CD4-positive, alpha-beta T cell (primary cell): ENCODE measurements around the gene ARHGAP31. TPM values are rescaled to one million over a fixed set of nuclear protein-coding genes. Genes with fewer than 3 reads are reported as not detected.
A peak's percentile ranks its signal among the peaks of the same experiment; 100 is the strongest.

Source experiments
- ATAC-seq: fragments of 200-7000 bp; cut with Tn5 transposase; one replicate; pipeline ENCODE4 v1.10.0; 2022; ENCODE audit warnings: mild to moderate bottlenecking; ENCODE audit not compliant: poor library complexity
- CTCF ChIA-PET: fragments of 350-600 bp; sonication (Branson Sonifier 250); formaldehyde crosslinking; loops from one replicate; lab custom pipeline; 2021; ENCODE audit warnings: antibody characterized with exemption, inconsistent platforms; lab: Charles Lee
- POLR2A ChIA-PET: fragments of 350-600 bp; sonication (Branson Sonifier 250); formaldehyde crosslinking; loops from one replicate; lab custom pipeline; 2021; ENCODE audit warnings: antibody characterized with exemption, inconsistent platforms; lab: Charles Lee
- DNase-seq, 14 experiments: peaks; one replicate each; pipeline ENCODE4 v3.0.0-alpha.2; 2013 to 2020; ENCODE audit warnings: mixed read lengths in 2 of 14
- H3K27ac ChIP-seq, 2 donors: one replicate each; pipeline versions ENCODE4 v1.5.1 to v1.7.0; 2013; ENCODE audit warnings: low read length in 2 of 2, low read depth in 1 of 2, mild to moderate bottlenecking in 1 of 2
- H3K27me3 ChIP-seq, 2 experiments: 1 replicate in 1 of 2; 2 replicates in 1 of 2; pipeline versions ENCODE4 v1.6.1 to v1.7.0; 2013; ENCODE audit warnings: low read length in 2 of 2, control low read depth in 1 of 2, mild to moderate bottlenecking in 1 of 2, moderate library complexity in 1 of 2; ENCODE audit not compliant: insufficient read depth in 2 of 2, control insufficient read depth in 1 of 2
- H3K36me3 ChIP-seq: one replicate; pipeline ENCODE4 v1.6.1; 2013; ENCODE audit warnings: low read length, control low read depth; ENCODE audit not compliant: insufficient read depth
- H3K4me1 ChIP-seq: one replicate; pipeline ENCODE4 v1.6.1; 2013; ENCODE audit warnings: low read length, control low read depth; ENCODE audit not compliant: insufficient read depth
- H3K4me3 ChIP-seq: one replicate; pipeline ENCODE4 v1.5.1; 2013; ENCODE audit warnings: mild to moderate bottlenecking, low read length, moderate library complexity
- H3K9me3 ChIP-seq, 2 experiments: 1 replicate in 1 of 2; 2 replicates in 1 of 2; pipeline versions ENCODE4 v1.6.1 to v1.7.0; 2013; ENCODE audit warnings: low read length in 2 of 2, mild to moderate bottlenecking in 2 of 2, control low read depth in 1 of 2, moderate library complexity in 1 of 2; ENCODE audit not compliant: control insufficient read depth in 1 of 2, insufficient read depth in 1 of 2
- H3K27ac Mint-ChIP-seq: one replicate; pipeline ENCODE4 v1.8.0; 2020; ENCODE audit warnings: mixed read lengths
- H3K27me3 Mint-ChIP-seq: one replicate; pipeline ENCODE4 v1.8.0; 2021; ENCODE audit warnings: mixed read lengths
- H3K36me3 Mint-ChIP-seq: one replicate; pipeline ENCODE4 v1.8.0; 2021; ENCODE audit warnings: low read depth, mixed read lengths
- H3K4me1 Mint-ChIP-seq: one replicate; pipeline ENCODE4 v1.8.0; 2021; ENCODE audit warnings: low read depth, mixed read lengths
- H3K4me3 Mint-ChIP-seq: one replicate; pipeline ENCODE4 v1.8.0; 2020; ENCODE audit warnings: mild to moderate bottlenecking, mixed read lengths
- H3K9me3 Mint-ChIP-seq: one replicate; pipeline ENCODE4 v1.8.0; 2020; ENCODE audit warnings: mixed read lengths
- intact Hi-C, 2 experiments: fragments of 100-400 bp; cut with DNase I in 1 of 2; cut with micrococcal nuclease in 1 of 2; formaldehyde crosslinking; loops; one replicate each; pipeline versions ENCODE4 v1.15.1 to v1.9.0; 2023 to 2025; cut with DNase I, micrococcal nuclease
- total RNA-seq, 174 experiments: library from RNA in 2 of 174; stranded (reverse) in 2 of 174; gene quantifications; one replicate each; pipeline ENCODE4 v1.2.3 and lab custom pipeline; 2021 to 2026
- TF ChIP-seq, protein P1 (sequence below): fragments of 200-600 bp; IDR thresholded peaks from one replicate; pipeline ENCODE4 v1.8.0; 2022; ENCODE audit warnings: antibody characterized with exemption, mild to moderate bottlenecking

Gene ARHGAP31
- total RNA-seq, 2 experiments from 2014 or later = 2.4 to 2.9 TPM

DNA sequence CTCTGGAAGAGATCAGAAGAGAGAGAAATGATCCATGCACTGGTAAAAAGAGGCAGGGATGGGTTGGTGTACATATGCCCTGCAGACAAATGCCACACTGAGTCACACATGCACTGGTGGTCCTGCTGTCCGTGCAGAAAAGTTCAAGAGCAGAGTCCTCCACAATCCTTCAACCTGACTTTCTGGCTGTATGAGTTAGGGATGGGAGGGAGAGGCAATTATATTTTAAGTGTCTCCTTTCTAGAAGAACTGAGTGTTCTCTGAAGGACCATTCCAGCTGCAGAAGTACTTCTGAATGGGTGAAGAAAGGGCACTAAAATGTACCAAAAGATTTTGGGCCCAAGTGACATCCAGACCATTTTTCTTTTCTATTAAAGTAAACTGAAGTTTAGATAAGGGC lies 142.8 kb downstream of the ARHGAP31 start:
- Mint-ChIP-seq H3K27me3 (no peaks in the 10 kb centered on the region), H3K36me3 (peaks cover 95% of the 10 kb centered on the region), H3K9me3 (peaks cover under 1% of the 10 kb centered on the region), H3K4me3 (no peak overlapping the region), H3K27ac (no peak overlapping the region), H3K4me1 (no peaks in the 10 kb centered on the region)
- TF ChIP-seq, protein P1, sequence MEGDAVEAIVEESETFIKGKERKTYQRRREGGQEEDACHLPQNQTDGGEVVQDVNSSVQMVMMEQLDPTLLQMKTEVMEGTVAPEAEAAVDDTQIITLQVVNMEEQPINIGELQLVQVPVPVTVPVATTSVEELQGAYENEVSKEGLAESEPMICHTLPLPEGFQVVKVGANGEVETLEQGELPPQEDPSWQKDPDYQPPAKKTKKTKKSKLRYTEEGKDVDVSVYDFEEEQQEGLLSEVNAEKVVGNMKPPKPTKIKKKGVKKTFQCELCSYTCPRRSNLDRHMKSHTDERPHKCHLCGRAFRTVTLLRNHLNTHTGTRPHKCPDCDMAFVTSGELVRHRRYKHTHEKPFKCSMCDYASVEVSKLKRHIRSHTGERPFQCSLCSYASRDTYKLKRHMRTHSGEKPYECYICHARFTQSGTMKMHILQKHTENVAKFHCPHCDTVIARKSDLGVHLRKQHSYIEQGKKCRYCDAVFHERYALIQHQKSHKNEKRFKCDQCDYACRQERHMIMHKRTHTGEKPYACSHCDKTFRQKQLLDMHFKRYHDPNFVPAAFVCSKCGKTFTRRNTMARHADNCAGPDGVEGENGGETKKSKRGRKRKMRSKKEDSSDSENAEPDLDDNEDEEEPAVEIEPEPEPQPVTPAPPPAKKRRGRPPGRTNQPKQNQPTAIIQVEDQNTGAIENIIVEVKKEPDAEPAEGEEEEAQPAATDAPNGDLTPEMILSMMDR = no peak
- DNase-seq (no peak), ATAC-seq (no peak)
- H3K27ac ChIP-seq = no peak overlapping the region
- ChIA-PET CTCF (no interaction called here), POLR2A (no interaction called here)
- no peaks in the 10 kb centered on the region for H3K9me3 ChIP-seq
- H3K36me3 ChIP-seq = peaks cover 63% of the 10 kb centered on the region
- no peaks in the 10 kb centered on the region for H3K27me3 ChIP-seq
- intact Hi-C loops = no loop called here
- H3K4me1 ChIP-seq = no peaks in the 10 kb centered on the region
- no peak overlapping the region for H3K4me3 ChIP-seq

DNA sequence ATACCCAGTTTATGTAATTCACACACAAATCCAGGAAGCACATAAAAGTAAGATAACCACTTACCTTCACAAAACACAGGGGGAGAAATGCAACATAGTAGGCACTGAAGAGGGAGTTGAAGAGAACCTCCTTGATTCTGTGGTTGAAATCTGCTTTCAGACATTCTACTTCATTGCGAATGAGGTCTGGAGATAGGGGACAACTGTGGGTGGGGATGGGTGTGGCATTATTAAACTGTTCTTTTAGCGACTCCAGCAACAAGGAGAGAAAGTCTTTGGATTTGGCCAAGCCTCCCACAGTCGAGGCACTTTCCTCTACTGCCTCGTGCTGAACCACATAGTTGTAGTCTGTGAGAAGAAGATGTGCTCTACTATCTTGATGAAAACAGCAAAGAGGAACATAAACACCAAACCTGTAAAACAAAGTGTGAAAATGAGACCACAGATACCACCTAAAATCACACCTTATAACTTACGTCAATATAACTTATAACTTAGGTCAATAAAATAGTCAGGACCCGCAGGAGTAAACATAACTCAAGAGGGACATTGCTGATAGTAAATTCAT lies 143.6 kb downstream of the ARHGAP31 start:
- POLR2A ChIA-PET = interaction anchor here (0.6 kb wide), 1 partner anchor 120 kb away, joined by 3 read pairs; no protein-coding TSS in a partner anchor
- H3K9me3 ChIP-seq = no peaks in the 10 kb centered on the region
- peak in 1 of 14 experiments; percentile 15 for DNase-seq
- intact Hi-C loops = no loop called here
- Mint-ChIP-seq H3K27me3 (no peaks in the 10 kb centered on the region), H3K36me3 (peaks cover 95% of the 10 kb centered on the region), H3K27ac (no peak overlapping the region), H3K9me3 (no peaks in the 10 kb centered on the region), H3K4me1 (no peaks in the 10 kb centered on the region), H3K4me3 (no peak overlapping the region)
- peaks cover 62% of the 10 kb centered on the region for H3K36me3 ChIP-seq
- no peaks in the 10 kb centered on the region for H3K27me3 ChIP-seq
- no peaks in the 10 kb centered on the region for H3K4me1 ChIP-seq
- CTCF ChIA-PET = no interaction called here
- H3K4me3 ChIP-seq = no peak overlapping the region
- no peak overlapping the region for H3K27ac ChIP-seq
- TF ChIP-seq, protein P1 = no peak
- ATAC-seq = no peak

DNA sequence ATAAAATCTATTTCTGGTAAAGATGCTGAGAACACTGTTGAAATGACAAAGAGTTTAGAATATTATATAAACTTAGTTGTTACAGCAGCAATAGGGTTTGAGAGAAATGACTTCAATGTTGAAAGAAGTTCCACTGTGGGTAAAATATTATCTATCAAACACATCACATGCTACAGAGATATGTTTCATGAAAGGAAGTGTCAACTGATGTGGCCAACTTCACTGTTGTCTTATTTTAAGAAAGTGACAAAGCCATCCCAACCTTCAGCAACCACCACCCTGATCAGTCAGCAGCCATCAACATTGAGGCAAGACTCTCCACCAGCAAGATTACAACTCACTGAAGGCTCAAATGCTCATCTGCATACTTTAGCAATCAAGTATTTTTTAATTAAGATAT lies 149.0 kb downstream of the ARHGAP31 start:
- H3K36me3 Mint-ChIP-seq = peaks cover 85% of the 10 kb centered on the region
- H3K4me3 Mint-ChIP-seq = no peak overlapping the region
- DNase-seq = no peak
- no peaks in the 10 kb centered on the region for H3K9me3 ChIP-seq
- no peaks in the 10 kb centered on the region for H3K4me1 Mint-ChIP-seq
- H3K27ac ChIP-seq = no peak overlapping the region
- ChIA-PET POLR2A (interaction anchor here (0.6 kb wide), 1 partner anchor 158 kb away, joined by 3 read pairs; no protein-coding TSS in a partner anchor), CTCF (no interaction called here)
- peaks cover 47% of the 10 kb centered on the region for H3K36me3 ChIP-seq
- H3K4me1 ChIP-seq = no peaks in the 10 kb centered on the region
- no peaks in the 10 kb centered on the region for H3K9me3 Mint-ChIP-seq
- intact Hi-C loops = no loop called here
- H3K27me3 ChIP-seq = no peaks in the 10 kb centered on the region
- no peaks in the 10 kb centered on the region for H3K27me3 Mint-ChIP-seq
- no peak for ATAC-seq
- no peak overlapping the region for H3K27ac Mint-ChIP-seq
- TF ChIP-seq, protein P1 = no peak
- H3K4me3 ChIP-seq = no peak overlapping the region
